A549 (cell line): ENCODE measurements around the gene LBHD1. TPM values are rescaled to one million over a fixed set of nuclear protein-coding genes. Genes with fewer than 3 reads are reported as not detected.

Source experiments
- ATAC-seq, 2 experiments: fragments of 200-7000 bp in 1 of 2; fragments of >200 bp in 1 of 2; cut with Nextera tagmentation in 1 of 2; cut with Tn5 transposase in 1 of 2; 3 replicates each; pipeline versions ENCODE4 v1.8.0 to v1.9.1; 2018 to 2020; ENCODE audit warnings: mild to moderate bottlenecking in 1 of 2, moderate library complexity in 1 of 2
- CTCF ChIA-PET: fragments of 300-600 bp; sonication (Branson Sonifier 250); formaldehyde crosslinking; extraction: SDS; loops from one replicate; lab custom pipeline; 2021; ENCODE audit warnings: antibody characterized with exemption, inconsistent platforms; lab: Yijun Ruan, JAX
- POLR2A ChIA-PET: fragments of 350-600 bp; formaldehyde crosslinking; extraction: SDS; loops from one replicate; lab custom pipeline; 2021; ENCODE audit warnings: antibody characterized with exemption, inconsistent platforms; lab: Yijun Ruan, JAX
- DNase-seq, 2 experiments: peaks; one replicate each; pipeline versions ENCODE4 v3.0.0 to v3.0.0-alpha.2; 2011 to 2016; ENCODE audit warnings: low read depth in 1 of 2, low spot score in 1 of 2
- FAIRE-seq: peaks from 2 replicates; lab custom pipeline; 2011; peaks lifted over from hg19 to GRCh38; lab: Jason Lieb, UNC
- H3K27ac ChIP-seq, 2 experiments: fragments of >200 bp; sonication (Bioruptor Twin); formaldehyde crosslinking; 3 replicates each; pipeline ENCODE4 v1.5.1; 2016 to 2017
- H3K4me1 ChIP-seq: fragments of >200 bp; sonication (Bioruptor Twin); formaldehyde crosslinking; 3 replicates; pipeline ENCODE4 v1.6.1; 2016
- H3K4me2 ChIP-seq: fragments of >200 bp; sonication (Bioruptor Twin); formaldehyde crosslinking; 3 replicates; pipeline ENCODE4 v1.6.1; 2016
- H3K4me3 ChIP-seq: fragments of >200 bp; sonication (Bioruptor Twin); formaldehyde crosslinking; 3 replicates; pipeline ENCODE4 v1.5.1; 2016
- H3K9me3 ChIP-seq: fragments of >200 bp; sonication (Bioruptor Twin); formaldehyde crosslinking; 3 replicates; pipeline ENCODE4 v1.6.1; 2016
- ATOH8 ChIP-seq: fragments of 250-450 bp; sonication (Bioruptor Pico); IDR thresholded peaks from 2 replicates; pipeline ENCODE4 v1.5.0; 2020; ENCODE audit warnings: low read depth, mild to moderate bottlenecking, moderate library complexity
- CEBPB ChIP-seq, 2 experiments: fragments of >200 bp in 1 of 2; sonication (Bioruptor Twin) in 1 of 2; formaldehyde crosslinking in 1 of 2; IDR thresholded peaks; 2 replicates each; pipeline ENCODE4 v1.6.1; 2012 to 2016
- CHD2 ChIP-seq: fragments of 150-350 bp; IDR thresholded peaks from 2 replicates; pipeline ENCODE4 v1.6.1; 2014; ENCODE audit warnings: low read length; ENCODE audit not compliant: partially characterized antibody
- E2F6 ChIP-seq: IDR thresholded peaks from 2 replicates; pipeline ENCODE4 v1.6.1; 2012; ENCODE audit warnings: low read depth, borderline replicate concordance
- EHF ChIP-seq: fragments of 250-450 bp; sonication (Bioruptor Pico); IDR thresholded peaks from 2 replicates; pipeline ENCODE4 v1.5.0; 2020; ENCODE audit warnings: mild to moderate bottlenecking
- ELK1 ChIP-seq: fragments of 150-350 bp; IDR thresholded peaks from 2 replicates; pipeline ENCODE4 v1.6.1; 2014; ENCODE audit warnings: low read depth, mild to moderate bottlenecking, low read length
- ESRRA ChIP-seq: fragments of 150-350 bp; IDR thresholded peaks from 2 replicates; pipeline ENCODE4 v1.6.1; 2014; ENCODE audit warnings: mild to moderate bottlenecking, low read length, borderline replicate concordance
- FOXS1 ChIP-seq: fragments of 250-450 bp; sonication (Bioruptor Pico); IDR thresholded peaks from 2 replicates; pipeline ENCODE4 v1.5.0; 2020; ENCODE audit warnings: mild to moderate bottlenecking, moderate library complexity
- HES2 ChIP-seq: fragments of >200 bp; sonication (Bioruptor Twin); formaldehyde crosslinking; IDR thresholded peaks from 2 replicates; pipeline ENCODE4 v1.6.1; 2016
- HEYL ChIP-seq: fragments of 250-450 bp; sonication (Bioruptor Pico); IDR thresholded peaks from 2 replicates; pipeline ENCODE4 v1.8.0; 2021; ENCODE audit warnings: mild to moderate bottlenecking, moderate library complexity
- HOXB13 ChIP-seq: fragments of 250-450 bp; sonication (Bioruptor Pico); IDR thresholded peaks from 2 replicates; pipeline ENCODE4 v1.5.0; 2020; ENCODE audit warnings: low read depth, mild to moderate bottlenecking, moderate library complexity
- HOXB5 ChIP-seq: fragments of 250-450 bp; sonication (Bioruptor Pico); IDR thresholded peaks from 2 replicates; pipeline ENCODE4 v1.5.0; 2020; ENCODE audit warnings: mild to moderate bottlenecking, moderate library complexity
- JUNB ChIP-seq: fragments of >200 bp; sonication (Bioruptor Twin); formaldehyde crosslinking; IDR thresholded peaks from 2 replicates; pipeline ENCODE4 v1.6.1; 2016
- KDM1A ChIP-seq: fragments of 200-600 bp; sonication (generic); IDR thresholded peaks from 2 replicates; pipeline ENCODE4 v1.6.1; 2016; ENCODE audit warnings: low read depth, mild to moderate bottlenecking
- MAX ChIP-seq: IDR thresholded peaks from 2 replicates; pipeline ENCODE4 v1.6.1; 2012
- MAZ ChIP-seq: fragments of 150-350 bp; IDR thresholded peaks from 2 replicates; pipeline ENCODE4 v1.6.1; 2014; ENCODE audit warnings: antibody characterized with exemption, low read depth, low read length, borderline replicate concordance
- MYC ChIP-seq: IDR thresholded peaks from 2 replicates; pipeline ENCODE4 v1.6.1; 2012; ENCODE audit warnings: mild to moderate bottlenecking, inconsistent platforms, low read length, improper control_type of control experiment, borderline replicate concordance
- NFE2L2 ChIP-seq: fragments of 150-350 bp; conservative IDR thresholded peaks from 2 replicates; pipeline ENCODE4 v1.6.1; 2014; ENCODE audit warnings: low read length
- NPAS2 ChIP-seq: fragments of 250-450 bp; sonication (Bioruptor Pico); IDR thresholded peaks from 2 replicates; pipeline ENCODE4 v1.8.0; 2022; ENCODE audit warnings: mild to moderate bottlenecking, moderate library complexity, borderline replicate concordance
- NR3C1 ChIP-seq: fragments of >200 bp; sonication (Bioruptor Twin); formaldehyde crosslinking; IDR thresholded peaks from 3 replicates; pipeline ENCODE4 v1.6.1; 2017
- PBX3 ChIP-seq: IDR thresholded peaks from 2 replicates; pipeline ENCODE4 v1.6.1; 2012
- POLR2A ChIP-seq: IDR thresholded peaks from 2 replicates; pipeline ENCODE4 v1.6.1; 2012; ENCODE audit warnings: mild to moderate bottlenecking, low read length
- REST ChIP-seq: fragments of 200-600 bp; sonication (generic); IDR thresholded peaks from 2 replicates; pipeline ENCODE4 v1.6.1; 2016; ENCODE audit warnings: antibody characterized with exemption, mild to moderate bottlenecking, moderate library complexity
- RNF2 ChIP-seq: fragments of 200-600 bp; sonication (generic); IDR thresholded peaks from 2 replicates; pipeline ENCODE4 v1.6.1; 2016; ENCODE audit warnings: low read depth, mild to moderate bottlenecking, antibody characterized with exemption, moderate library complexity, borderline replicate concordance
- SREBF2 ChIP-seq: fragments of 450-650 bp; IDR thresholded peaks from 2 replicates; pipeline ENCODE4 v1.6.1; 2014; ENCODE audit warnings: mild to moderate bottlenecking, moderate library complexity
- TFCP2L1 ChIP-seq: fragments of 250-450 bp; sonication (Bioruptor Pico); IDR thresholded peaks from 2 replicates; pipeline ENCODE4 v1.5.0; 2021; ENCODE audit warnings: mild to moderate bottlenecking
- ZC3H11A ChIP-seq: fragments of 450-650 bp; IDR thresholded peaks from 2 replicates; pipeline ENCODE4 v1.6.1; 2014; ENCODE audit warnings: antibody characterized with exemption, mild to moderate bottlenecking
- ZNF302 ChIP-seq: fragments of 250-450 bp; sonication (Bioruptor Pico); IDR thresholded peaks from 2 replicates; pipeline ENCODE4 v1.9.0; 2021; ENCODE audit warnings: inconsistent platforms, mild to moderate bottlenecking, moderate library complexity
- WGBS: methylation state at CpG from one replicate; pipeline ENCODE4 v1.1.6; 2017; ENCODE audit errors: missing lambda C conversion rate; 5-methylcytosine and 5-hydroxymethylcytosine counted together
- polyA plus RNA-seq, 4 experiments: library from polyadenylated mRNA; depleted of rRNA in 3 of 4; stranded (reverse); fragments of >200 nt; fragmentation: RNase III in 1 of 4; extraction: RNeasy Plus Mini Kit Qiagen cat#74134 plus additional on column Dnase treatment in 1 of 4; gene quantifications; 2 replicates in 3 of 4; 3 replicates in 1 of 4; pipeline ENCODE4 v1.2.3, GENCODE V29; 2011 to 2017

Gene LBHD1
- polyA plus RNA-seq, 2 of the 4 experiments (the other 2 are of a cell fraction): 4.1 to 6.8 TPM

GRCh38 chr11:62680825-62681240 is 8.8 kb upstream of the LBHD1 start (continued):
- TF ChIP-seq E2F6: no peak

GRCh38 chr11:62678770-62679696 is 7.0 kb upstream of the LBHD1 start, which contains the start of gene UBXN1:
Gene UBXN1 (minus strand): TSS chr11:62679073. CDS start chr11:62678923, 150 bp downstream.
- Histone ChIP-seq H3K4me3 (peak within 1 kb of the TSS; percentile 67), H3K27ac (peak within 1 kb of the TSS; percentile 87 to 92), H3K4me2 (peak within 1 kb of the TSS; percentile 90), H3K4me1 (peaks cover 24% of the 10 kb centered on the region), H3K9me3 (no peaks in the 10 kb centered on the region)
- POLR2A ChIA-PET: interaction anchor here (1.3 to 2.7 kb wide), 5 partner anchors 7 to 88 kb away, joined by 4 to 34 read pairs (median 13); partner anchors contain the start of genes C11orf98, CSKMT, HNRNPUL2 and LBHD1
- no peak for FAIRE-seq
- CTCF ChIA-PET: interaction anchor here (0.6 to 7.2 kb wide), 4 partner anchors 9 to 41 kb away, joined by 3 to 126 read pairs (median 18); partner anchors contain the start of genes LBHD1, LRRN4CL and UQCC3
- 31% methylated on average over 18 of the region's 55 CpGs for WGBS
- ATAC-seq: peak; percentile 84 to 86
- peak; percentile 87 to 92 for DNase-seq
- TF ChIP-seq POLR2A (peak; percentile 57), ESRRA (no peak), TFCP2L1 (CRISPR knock-in tag) (no peak), JUNB (no peak), E2F6 (no peak; the same call in 1 of the 2 replicates), PBX3 (peak; percentile 70; the same call in 1 of the 2 replicates), MYC (no peak), REST (no peak), FOXS1 (CRISPR knock-in tag) (no peak), EHF (no peak), SREBF2 (no peak), KDM1A (no peak), HOXB5 (CRISPR knock-in tag) (no peak), HEYL (CRISPR knock-in tag) (no peak), CEBPB (IDR thresholded peaks at IDR 0.05) (peak in 1 of 2 experiments; percentile 33; a peak in 1 of 4 replicates), NR3C1 (no peak), ZNF302 (CRISPR knock-in tag) (no peak), NPAS2 (CRISPR knock-in tag) (no peak), CHD2 (no peak), MAZ (no peak), MAX (peak; percentile 91), ZC3H11A (no peak), ATOH8 (0 out of 2 replicates have a peak, but pooled peaks have one; percentile 40), NFE2L2 (no peak), HOXB13 (CRISPR knock-in tag) (0 out of 2 replicates have a peak, but pooled peaks have one; percentile 33), RNF2 (no peak), ELK1 (no peak), HES2 (no peak)
